ENCODE results near the gene RNFT2.

RNFT2 gene

GRCh38 chr12:116737774-116738657, at the start of gene RNFT2, which contains the start of gene SPRING1:
Gene RNFT2 (plus strand): TSS chr12:116738315. CDS start chr12:116740498, 2,183 bp downstream.
Gene SPRING1 (minus strand): TSS chr12:116738069. CDS start chr12:116737900, 169 bp downstream.
- TF ChIP-seq CTCF (conservative IDR thresholded peaks at IDR 0.05) (no peak; the same call in 1 of the 2 replicates), ZFX (IDR thresholded peaks at IDR 0.05) (0 out of 2 replicates have a peak, but pooled peaks have one; percentile 12)
- H3K27ac ChIP-seq, result peak within 1 kb of the TSS; percentile 68

GRCh38 chr12:116689521-116689920, 48.6 kb upstream of the RNFT2 start:
- H3K27ac ChIP-seq, result no peak overlapping the region
- TF ChIP-seq ZFX (IDR thresholded peaks at IDR 0.05) (no peak), CTCF (conservative IDR thresholded peaks at IDR 0.05) (no peak)

GRCh38 chr12:116689979-116690744, 48.0 kb upstream of the RNFT2 start:
- no peak for TF ChIP-seq CTCF (conservative IDR thresholded peaks at IDR 0.05)
- TF ChIP-seq ZFX (IDR thresholded peaks at IDR 0.05), result no peak
- H3K27ac ChIP-seq, result no peak overlapping the region

DNA sequence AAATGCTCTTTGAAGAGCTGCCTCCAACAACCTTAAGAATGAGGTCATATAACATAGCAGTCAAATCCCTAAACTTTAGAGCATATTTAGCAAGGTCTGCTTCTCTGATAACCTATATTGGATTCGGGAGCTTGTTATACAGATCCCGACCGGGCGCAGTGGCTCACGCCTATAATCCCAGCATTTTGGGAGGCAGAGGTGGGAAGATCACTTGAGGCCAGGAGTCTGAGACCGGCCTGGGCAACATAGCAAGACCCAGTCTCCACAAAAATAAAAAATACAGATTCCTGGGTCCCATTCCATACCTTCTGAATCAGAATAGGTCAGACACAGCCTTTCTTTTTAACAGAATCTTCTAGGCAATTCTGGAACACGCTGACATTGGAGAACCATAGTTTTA, 46.9 kb upstream of the RNFT2 start:
- no peak for TF ChIP-seq ZFX (IDR thresholded peaks at IDR 0.05)
- TF ChIP-seq CTCF (conservative IDR thresholded peaks at IDR 0.05), result no peak
- H3K27ac ChIP-seq, result no peak overlapping the region

- no peak overlapping the region for H3K27ac ChIP-seq
- no peak for TF ChIP-seq CTCF (conservative IDR thresholded peaks at IDR 0.05)
- no peak for TF ChIP-seq ZFX (IDR thresholded peaks at IDR 0.05)
These were observed 46.5 kb upstream of the RNFT2 start for GRCh38 chr12:116691636-116692035.

DNA sequence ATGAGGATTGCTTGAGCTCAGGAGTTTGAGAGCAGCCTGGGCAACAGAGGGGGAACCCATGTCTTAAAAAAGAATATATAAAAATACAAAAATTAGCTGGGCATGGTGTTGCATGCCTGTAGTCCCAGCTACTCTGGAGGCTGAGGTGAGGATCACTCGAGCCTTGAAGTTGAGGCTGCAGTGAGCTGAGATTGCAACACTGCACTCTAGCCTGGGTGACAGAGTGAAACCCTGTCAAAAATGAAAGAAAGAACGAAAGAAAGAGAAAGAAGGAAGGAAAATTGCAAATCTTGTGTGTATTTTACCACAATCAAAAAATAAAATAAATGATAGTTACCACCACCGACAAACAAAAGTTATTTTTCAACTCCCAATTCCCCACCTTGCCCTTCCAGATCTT, 45.5 kb upstream of the RNFT2 start:
- H3K27ac ChIP-seq, result no peak overlapping the region

More for the DNA sequence above, 45.5 kb upstream of the RNFT2 start:
- TF ChIP-seq CTCF (conservative IDR thresholded peaks at IDR 0.05) (no peak), ZFX (IDR thresholded peaks at IDR 0.05) (no peak)
